HL-60/S4 treated with retinoic acid at 250 ng/mL for 4 days and 3 days (cell line): ENCODE data around the gene MBTD1.
"Not testable (repeated sequence)": the region's sequence is repeated elsewhere in the genome, so short reads cannot be mapped to it uniquely, and the experiment has no call there.

ENCODE experiments used
- in situ Hi-C: fragments of 300-500 bp; cut with MboI; formaldehyde crosslinking; loops from 2 replicates; pipeline ENCODE4 v1.7.0; 2022; ENCODE audit warnings: low sequenced_read_pairs

MBTD1 gene

DNA sequence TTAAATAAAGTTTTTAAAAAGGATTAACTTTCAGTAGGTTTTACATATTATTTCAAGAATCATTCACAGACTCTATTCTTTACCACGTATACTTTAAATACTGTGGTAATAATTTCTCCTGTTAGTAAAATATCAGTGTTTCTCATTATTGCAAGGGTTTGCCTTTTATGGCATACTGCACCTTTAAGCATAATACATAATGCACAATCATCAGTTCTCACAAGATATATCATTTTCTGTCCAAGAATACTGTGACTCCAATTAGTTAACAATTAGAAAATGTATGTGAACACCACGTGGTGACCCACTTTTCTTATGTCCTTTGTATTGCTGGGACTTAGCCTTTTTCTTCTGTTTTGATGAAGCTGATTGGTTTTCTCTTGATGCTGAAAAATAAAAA, 68.0 kb downstream of the MBTD1 start:
- in situ Hi-C loops = no loop called here

GRCh38 chr17:51189628-51190027, 70.2 kb downstream of the MBTD1 start:
- in situ Hi-C loops = no loop called here

- in situ Hi-C loops = no loop called here
Observed at GRCh38 chr17:51189162-51189561, 70.7 kb downstream of the MBTD1 start.

- in situ Hi-C loops = no loop called here
Observed at GRCh38 chr17:51188271-51188833, 71.5 kb downstream of the MBTD1 start.

GRCh38 chr17:51185763-51186332, 74.0 kb downstream of the MBTD1 start:
- in situ Hi-C loops = no loop called here

DNA sequence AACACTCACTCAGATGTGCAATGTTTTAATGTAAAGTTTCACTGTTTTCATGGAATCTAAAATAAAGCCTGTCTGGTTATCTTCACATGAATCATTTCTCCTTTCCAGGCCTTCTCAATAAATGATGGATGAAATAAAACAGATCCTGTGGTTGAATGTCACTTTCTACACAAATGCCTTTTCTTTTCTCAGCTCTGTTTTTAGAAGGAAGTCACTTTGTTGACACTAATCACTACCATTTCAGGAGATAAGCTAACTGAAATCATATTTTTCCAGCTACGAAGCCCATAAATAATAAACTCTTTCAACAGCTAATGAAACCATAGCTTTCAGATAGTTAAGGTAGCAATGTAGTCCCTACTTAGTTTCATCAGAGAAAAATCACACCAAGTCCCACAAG, 75.7 kb downstream of the MBTD1 start:
- in situ Hi-C loops = no loop called here

GRCh38 chr17:51180486-51180885, 79.4 kb downstream of the MBTD1 start:
- in situ Hi-C loops = no loop called here

- in situ Hi-C loops = not testable (repeated sequence)
Observed at GRCh38 chr17:51172030-51172429, 87.8 kb downstream of the MBTD1 start.

- in situ Hi-C loops = no loop called here
Observed at GRCh38 chr17:51170736-51171135, 89.1 kb downstream of the MBTD1 start.

DNA sequence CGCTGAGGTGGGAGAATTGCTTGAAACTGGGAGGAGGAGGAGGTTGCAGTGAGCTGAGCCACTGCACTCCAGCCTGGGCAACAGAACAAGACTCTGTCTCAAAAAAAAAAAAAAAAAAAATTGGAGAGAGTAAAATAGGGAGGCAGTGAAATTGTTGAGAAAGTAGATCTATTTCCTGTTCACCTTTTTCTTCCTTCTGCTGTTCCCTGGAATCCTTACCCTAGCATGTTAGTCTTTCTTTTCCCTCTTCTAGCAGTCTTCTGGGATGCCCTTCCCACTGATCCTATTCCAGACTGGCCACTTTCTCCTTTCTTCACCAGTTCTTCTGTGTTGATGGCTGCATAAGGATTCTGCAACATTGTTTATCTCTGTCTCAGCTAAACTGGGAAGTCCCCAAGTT, 90.5 kb downstream of the MBTD1 start:
- in situ Hi-C loops = no loop called here

GRCh38 chr17:51166987-51167931, 92.6 kb downstream of the MBTD1 start:
- in situ Hi-C loops = no loop called here

- in situ Hi-C loops = no loop called here
Observed at GRCh38 chr17:51166198-51166986, 93.5 kb downstream of the MBTD1 start, which contains the start of gene NME2. Gene NME2, plus strand, starts transcription at chr17:51166411. Its CDS starts 420 bp downstream, at chr17:51166831.

DNA sequence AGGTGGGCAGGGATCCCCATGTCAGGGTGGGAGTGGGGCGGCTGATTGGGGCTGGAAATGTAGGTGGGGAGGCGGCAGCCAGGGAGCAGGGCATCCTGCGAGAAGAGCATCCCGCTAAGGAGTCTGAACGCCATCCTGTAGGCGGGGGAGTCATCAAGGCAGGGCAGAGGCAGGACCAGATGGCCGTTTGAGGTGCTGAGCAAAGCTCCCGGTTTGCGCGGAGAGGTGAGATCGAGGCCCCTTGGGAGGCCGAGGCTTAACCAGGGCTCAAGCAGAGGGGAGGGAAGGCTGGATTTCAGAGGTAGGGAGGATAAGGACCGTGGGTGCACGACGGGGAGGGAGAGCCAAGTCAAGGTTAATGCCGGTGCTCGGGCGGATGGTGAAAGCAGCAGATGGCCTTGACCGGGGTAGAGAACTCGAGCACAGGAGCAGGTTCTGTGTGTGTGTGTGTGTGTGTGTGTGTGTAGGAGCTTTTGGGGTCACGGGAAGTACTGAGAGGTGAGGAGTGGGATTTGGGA, 94.1 kb downstream of the MBTD1 start:
- in situ Hi-C loops = no loop called here

DNA sequence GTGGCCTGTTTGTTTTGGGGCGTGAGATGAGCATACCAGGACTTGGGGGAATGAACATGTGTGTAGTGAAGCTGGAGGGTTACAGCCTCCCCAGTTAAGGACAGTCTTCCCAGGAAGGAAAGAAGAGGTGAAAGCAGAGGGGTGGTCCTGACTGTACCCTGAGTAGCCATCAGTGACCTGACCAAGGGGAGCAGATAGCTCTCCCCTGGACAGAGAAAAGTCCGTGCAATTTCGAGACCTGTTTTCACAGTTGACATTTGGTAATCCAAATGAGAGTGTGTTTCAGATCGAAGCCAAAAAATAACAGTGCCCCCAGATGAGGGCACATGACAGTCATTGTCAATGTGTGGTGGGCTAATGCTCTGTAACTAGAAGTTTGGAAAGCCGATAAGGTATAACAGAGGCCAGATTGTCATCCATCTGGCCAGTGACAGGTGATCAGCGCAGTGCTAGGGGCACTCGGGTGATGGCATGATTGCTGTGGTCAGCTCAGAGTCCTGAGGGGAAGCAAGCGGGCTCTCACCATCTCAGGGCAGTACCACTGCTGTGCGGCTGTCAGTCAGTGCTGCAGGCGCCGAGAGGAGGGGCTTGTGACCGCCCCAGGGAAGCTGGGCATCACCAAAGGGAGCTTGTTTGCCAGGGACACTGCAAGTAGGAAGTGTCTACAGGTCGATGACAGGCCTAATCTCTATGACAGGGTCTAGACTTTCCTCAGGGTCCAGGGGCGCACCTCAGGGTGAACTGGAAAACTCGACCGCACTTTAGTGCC, 94.8 kb downstream of the MBTD1 start:
- in situ Hi-C loops = no loop called here

DNA sequence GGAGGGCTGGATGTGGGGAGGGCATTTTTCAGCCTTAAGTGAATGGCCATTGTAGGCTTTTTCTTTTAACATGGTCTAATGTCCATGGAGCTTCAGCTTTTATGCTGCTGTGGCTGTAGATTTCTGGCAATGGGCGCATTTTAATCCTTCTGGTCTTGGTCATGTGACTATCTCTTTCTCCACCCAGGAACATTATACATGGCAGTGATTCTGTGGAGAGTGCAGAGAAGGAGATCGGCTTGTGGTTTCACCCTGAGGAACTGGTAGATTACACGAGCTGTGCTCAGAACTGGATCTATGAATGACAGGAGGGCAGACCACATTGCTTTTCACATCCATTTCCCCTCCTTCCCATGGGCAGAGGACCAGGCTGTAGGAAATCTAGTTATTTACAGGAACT, 98.3 kb downstream of the MBTD1 start:
- in situ Hi-C loops = no loop called here

DNA sequence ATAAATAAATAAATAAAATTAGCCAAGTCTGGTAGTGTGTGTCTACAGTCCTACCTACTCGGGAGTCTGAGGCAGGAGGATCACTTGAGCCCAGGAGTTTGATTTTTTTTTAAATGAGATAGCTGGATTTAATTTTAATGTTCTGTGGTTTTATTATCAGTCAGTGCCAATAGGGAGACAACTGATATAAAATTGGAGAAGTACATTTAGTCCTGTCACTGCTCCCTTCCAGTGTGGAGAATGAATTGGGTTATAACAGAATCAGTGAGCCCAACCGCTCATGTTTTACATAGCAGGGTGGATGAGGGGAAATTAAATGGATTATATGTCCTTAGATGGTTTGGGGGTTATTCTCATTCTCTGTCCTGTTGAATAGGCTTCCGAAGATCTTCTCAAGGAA, 100.2 kb downstream of the MBTD1 start:
- in situ Hi-C loops = no loop called here

- in situ Hi-C loops = no loop called here
Observed at GRCh38 chr17:51155416-51155815, 104.4 kb downstream of the MBTD1 start.

GRCh38 chr17:51154176-51154575, 105.7 kb downstream of the MBTD1 start:
- in situ Hi-C loops = no loop called here

GRCh38 chr17:51153210-51154072, 106.4 kb downstream of the MBTD1 start, which contains the start of gene NME1:
Gene NME1, plus strand, starts transcription at chr17:51153559. Its CDS starts 2,096 bp downstream, at chr17:51155655.
- in situ Hi-C loops = no loop called here
